ENCODE data around the gene GSPT1.
"Not testable (repeated sequence)": the region's sequence is repeated elsewhere in the genome, so short reads cannot be mapped to it uniquely, and the experiment has no call there.

Gene GSPT1

GRCh38 chr16:11956558-11956957, 40.8 kb upstream of the GSPT1 start:
- TF ChIP-seq CTCF (IDR thresholded peaks at IDR 0.05; ENCODE audit: low read depth, low read length), result no peak
- Histone ChIP-seq H3K27ac (no peak overlapping the region), H3K4me3 (ENCODE audit: low read depth, low read length) (no peak overlapping the region), H3K36me3 (no peaks in the 10 kb centered on the region), H3K9me3 (ENCODE audit: severe bottlenecking) (no peaks in the 10 kb centered on the region), H3K27me3 (ENCODE audit: insufficient read depth, low read depth, severe bottlenecking) (no peaks in the 10 kb centered on the region)
- no peak for DNase-seq

GRCh38 chr16:11955713-11956123, 40.0 kb upstream of the GSPT1 start:
- Histone ChIP-seq H3K27me3 (ENCODE audit: insufficient read depth, low read depth, severe bottlenecking) (no peaks in the 10 kb centered on the region), H3K27ac (no peak overlapping the region), H3K4me3 (ENCODE audit: low read depth, low read length) (no peak overlapping the region), H3K36me3 (no peaks in the 10 kb centered on the region), H3K9me3 (ENCODE audit: severe bottlenecking) (no peaks in the 10 kb centered on the region)
- DNase-seq, result no peak
- no peak for TF ChIP-seq CTCF (IDR thresholded peaks at IDR 0.05; ENCODE audit: low read depth, low read length)

GRCh38 chr16:11953576-11953975, 37.8 kb upstream of the GSPT1 start:
- DNase-seq; H3K27me3 ChIP-seq (ENCODE audit: insufficient read depth, low read depth, severe bottlenecking); H3K36me3 ChIP-seq; H3K4me3 ChIP-seq (ENCODE audit: low read depth, low read length); H3K27ac ChIP-seq; H3K9me3 ChIP-seq (ENCODE audit: severe bottlenecking): not testable (repeated sequence)

- TF ChIP-seq CTCF (IDR thresholded peaks at IDR 0.05; ENCODE audit: low read depth, low read length), result no peak
- Histone ChIP-seq H3K9me3 (ENCODE audit: severe bottlenecking) (no peaks in the 10 kb centered on the region), H3K4me3 (ENCODE audit: low read depth, low read length) (no peak overlapping the region), H3K36me3 (no peaks in the 10 kb centered on the region), H3K27me3 (ENCODE audit: insufficient read depth, low read depth, severe bottlenecking) (no peaks in the 10 kb centered on the region), H3K27ac (no peak overlapping the region)
- DNase-seq, result no peak
Measured at GRCh38 chr16:11950388-11950787, 34.6 kb upstream of the GSPT1 start.

GRCh38 chr16:11949527-11949926, 33.8 kb upstream of the GSPT1 start:
- peak; percentile 73 for TF ChIP-seq CTCF (IDR thresholded peaks at IDR 0.05; ENCODE audit: low read depth, low read length)
- peak; percentile 75 for DNase-seq
- H3K27ac ChIP-seq, result peak overlapping the region; percentile 20

GRCh38 chr16:11948819-11949218, 33.1 kb upstream of the GSPT1 start:
- no peak for DNase-seq
- Histone ChIP-seq H3K9me3 (ENCODE audit: severe bottlenecking) (no peaks in the 10 kb centered on the region), H3K27me3 (ENCODE audit: insufficient read depth, low read depth, severe bottlenecking) (no peaks in the 10 kb centered on the region), H3K27ac (no peak overlapping the region), H3K4me3 (ENCODE audit: low read depth, low read length) (no peak overlapping the region), H3K36me3 (no peaks in the 10 kb centered on the region)
- TF ChIP-seq CTCF (IDR thresholded peaks at IDR 0.05; ENCODE audit: low read depth, low read length), result no peak

More at GRCh38 chr16:11949527-11949926, 33.8 kb upstream of the GSPT1 start:
- no peaks in the 10 kb centered on the region for H3K27me3 ChIP-seq (ENCODE audit: insufficient read depth, low read depth, severe bottlenecking)
- H3K36me3 ChIP-seq, result no peaks in the 10 kb centered on the region
- H3K9me3 ChIP-seq (ENCODE audit: severe bottlenecking), result no peaks in the 10 kb centered on the region
- no peak overlapping the region for H3K4me3 ChIP-seq (ENCODE audit: low read depth, low read length)

All from WERI-Rb-1 (cell line).